ENCODE results near the gene NLRC3. TPM values are rescaled to one million over a fixed set of nuclear protein-coding genes. Genes with fewer than 3 reads are reported as not detected.

NLRC3 gene
- total RNA-seq, 4 donors from 2014 or later: 0.70 to 4.0 (median 1.8) TPM

GRCh38 chr16:3592559-3592958 is 15.4 kb upstream of the NLRC3 start:
- H3K9me3 ChIP-seq: no peaks in the 10 kb centered on the region
- no peaks in the 10 kb centered on the region for H3K27me3 ChIP-seq
- no peak overlapping the region for H3K27ac ChIP-seq
- WGBS, 2 donors: 82 to 97% methylated on average over 7 to 10 of the region's 12 CpGs
- DNase-seq: no peak
- intact Hi-C loops (cut with DNase I): no loop called here
- TF ChIP-seq POLR2A (IDR thresholded peaks at IDR 0.05): no peak
- TF ChIP-seq, protein P1, sequence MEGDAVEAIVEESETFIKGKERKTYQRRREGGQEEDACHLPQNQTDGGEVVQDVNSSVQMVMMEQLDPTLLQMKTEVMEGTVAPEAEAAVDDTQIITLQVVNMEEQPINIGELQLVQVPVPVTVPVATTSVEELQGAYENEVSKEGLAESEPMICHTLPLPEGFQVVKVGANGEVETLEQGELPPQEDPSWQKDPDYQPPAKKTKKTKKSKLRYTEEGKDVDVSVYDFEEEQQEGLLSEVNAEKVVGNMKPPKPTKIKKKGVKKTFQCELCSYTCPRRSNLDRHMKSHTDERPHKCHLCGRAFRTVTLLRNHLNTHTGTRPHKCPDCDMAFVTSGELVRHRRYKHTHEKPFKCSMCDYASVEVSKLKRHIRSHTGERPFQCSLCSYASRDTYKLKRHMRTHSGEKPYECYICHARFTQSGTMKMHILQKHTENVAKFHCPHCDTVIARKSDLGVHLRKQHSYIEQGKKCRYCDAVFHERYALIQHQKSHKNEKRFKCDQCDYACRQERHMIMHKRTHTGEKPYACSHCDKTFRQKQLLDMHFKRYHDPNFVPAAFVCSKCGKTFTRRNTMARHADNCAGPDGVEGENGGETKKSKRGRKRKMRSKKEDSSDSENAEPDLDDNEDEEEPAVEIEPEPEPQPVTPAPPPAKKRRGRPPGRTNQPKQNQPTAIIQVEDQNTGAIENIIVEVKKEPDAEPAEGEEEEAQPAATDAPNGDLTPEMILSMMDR (IDR thresholded peaks at IDR 0.05): no peak
- no peak overlapping the region for H3K4me3 ChIP-seq
- peaks cover 0 to 16% (median 5%) of the 10 kb centered on the region in 3 donors for H3K4me1 ChIP-seq
- peaks cover 0 to 64% (median 0%) of the 10 kb centered on the region in 3 donors for H3K36me3 ChIP-seq

GRCh38 chr16:3591991-3592390 is 14.8 kb upstream of the NLRC3 start:
- no peak for TF ChIP-seq POLR2A (IDR thresholded peaks at IDR 0.05)
- TF ChIP-seq, protein P1 (IDR thresholded peaks at IDR 0.05): no peak
- DNase-seq: no peak
- Histone ChIP-seq H3K27me3 (no peaks in the 10 kb centered on the region), H3K9me3 (no peaks in the 10 kb centered on the region), H3K27ac (peak overlapping the region in 2 of 4 donors; percentile 54 to 60), H3K4me1 (peaks cover 0 to 22% (median 5%) of the 10 kb centered on the region in 3 donors), H3K4me3 (no peak overlapping the region), H3K36me3 (peaks cover 0 to 59% (median 0%) of the 10 kb centered on the region in 3 donors)
- intact Hi-C loops (cut with DNase I): no loop called here
- 98% methylated on average over 5 of the region's 6 CpGs; no CpG with 5 or more reads in 1 of the 2 donors for WGBS, 2 donors

DNA sequence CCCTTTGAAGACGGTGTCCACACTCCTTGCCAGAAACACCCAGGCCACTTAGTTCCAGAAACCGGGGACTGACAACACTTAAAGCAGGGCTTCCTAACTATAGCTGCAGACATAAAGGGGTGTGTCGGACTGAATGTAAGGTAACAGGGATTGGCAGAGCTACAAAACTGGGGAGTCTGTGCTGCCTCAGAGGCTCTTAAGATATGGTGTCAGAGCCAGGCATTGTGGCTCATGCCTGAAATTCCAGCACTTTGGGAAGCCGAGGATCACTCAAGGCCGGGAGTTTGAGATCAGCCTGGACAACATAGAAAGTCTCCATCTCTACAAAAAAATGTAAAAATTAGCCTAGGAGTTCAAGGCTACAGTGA is 14.2 kb upstream of the NLRC3 start:
- WGBS, 2 donors: 79 to 90% methylated on average over 2 to 4 of the region's 5 CpGs
- peak overlapping the region in 3 of 4 donors; percentile 14 to 60 (median 54) for H3K27ac ChIP-seq
- no peaks in the 10 kb centered on the region for H3K9me3 ChIP-seq
- TF ChIP-seq, protein P1 (IDR thresholded peaks at IDR 0.05): no peak
- TF ChIP-seq POLR2A (IDR thresholded peaks at IDR 0.05): no peak
- H3K27me3 ChIP-seq: no peaks in the 10 kb centered on the region
- intact Hi-C loops (cut with DNase I): no loop called here
- peaks cover 0 to 56% (median 0%) of the 10 kb centered on the region in 3 donors for H3K36me3 ChIP-seq
- DNase-seq: no peak
- peaks cover 0 to 23% (median 5%) of the 10 kb centered on the region in 3 donors for H3K4me1 ChIP-seq
- no peak overlapping the region for H3K4me3 ChIP-seq

- Histone ChIP-seq H3K9me3 (no peaks in the 10 kb centered on the region), H3K27me3 (no peaks in the 10 kb centered on the region), H3K4me1 (peaks cover 0 to 23% (median 5%) of the 10 kb centered on the region in 3 donors), H3K36me3 (peaks cover 0 to 51% (median 0%) of the 10 kb centered on the region in 3 donors), H3K4me3 (no peak overlapping the region), H3K27ac (peak overlapping the region in 3 of 4 donors; percentile 14 to 60 (median 54))
- intact Hi-C loops (cut with DNase I): no loop called here
- WGBS, 2 donors: 73 to 84% methylated on average over 12 to 13 of the region's 27 CpGs
- TF ChIP-seq, protein P1 (IDR thresholded peaks at IDR 0.05): no peak
- no peak for TF ChIP-seq POLR2A (IDR thresholded peaks at IDR 0.05)
- DNase-seq: no peak
Measured at GRCh38 chr16:3590736-3591435, 13.7 kb upstream of the NLRC3 start.

GRCh38 chr16:3589991-3590701 is 12.9 kb upstream of the NLRC3 start:
- Histone ChIP-seq H3K9me3 (no peaks in the 10 kb centered on the region), H3K27me3 (no peaks in the 10 kb centered on the region), H3K4me1 (peaks cover 0 to 23% (median 5%) of the 10 kb centered on the region in 3 donors), H3K4me3 (no peak overlapping the region), H3K27ac (no peak overlapping the region), H3K36me3 (peaks cover 0 to 46% (median 0%) of the 10 kb centered on the region in 3 donors)
- WGBS, 2 donors: 86 to 94% methylated on average over 11 to 18 of the region's 25 CpGs
- no peak for DNase-seq
- TF ChIP-seq, protein P1 (IDR thresholded peaks at IDR 0.05): no peak
- TF ChIP-seq POLR2A (IDR thresholded peaks at IDR 0.05): no peak
- intact Hi-C loops (cut with DNase I): no loop called here

All from esophagus squamous epithelium (tissue), 5 donors.